ENCODE measurements around the gene CCDC88B.
A peak's percentile ranks its signal among the peaks of the same experiment; 100 is the strongest.
"Not testable (repeated sequence)": the region's sequence is repeated elsewhere in the genome, so short reads cannot be mapped to it uniquely, and the experiment has no call there.

The CCDC88B gene

GRCh38 chr11:64315667-64316526 lies 24.1 kb upstream of the CCDC88B start:
- not testable (repeated sequence) for H3K36me3 Mint-ChIP-seq, H3K27me3 Mint-ChIP-seq, H3K9me3 Mint-ChIP-seq
- H3K27ac Mint-ChIP-seq = peak overlapping the region; percentile 99
- peak overlapping the region; percentile 95 for H3K4me3 Mint-ChIP-seq
- peaks cover 33% of the 10 kb centered on the region for H3K4me1 Mint-ChIP-seq

GRCh38 chr11:64316672-64317324 lies 23.2 kb upstream of the CCDC88B start:
- peak overlapping the region; percentile 99 for H3K27ac Mint-ChIP-seq
- H3K4me1 Mint-ChIP-seq = peaks cover 33% of the 10 kb centered on the region
- H3K4me3 Mint-ChIP-seq = peak overlapping the region; percentile 95
- H3K9me3 Mint-ChIP-seq = no peaks in the 10 kb centered on the region
- H3K27me3 Mint-ChIP-seq = no peaks in the 10 kb centered on the region
- H3K36me3 Mint-ChIP-seq = peaks cover 9% of the 10 kb centered on the region

- Mint-ChIP-seq H3K4me3 (peak within 1 kb of the TSS; percentile 95), H3K36me3 (peaks cover 9% of the 10 kb centered on the region), H3K27ac (peak within 1 kb of the TSS; percentile 99), H3K4me1 (peaks cover 32% of the 10 kb centered on the region), H3K27me3 (no peaks in the 10 kb centered on the region), H3K9me3 (no peaks in the 10 kb centered on the region)
These were observed 22.6 kb upstream of the CCDC88B start, which contains the start of gene TRMT112 for GRCh38 chr11:64317325-64317960. TSS of gene TRMT112 (minus strand) at chr11:64317559. CDS start at chr11:64317526, 33 bp downstream.

- peaks cover 25% of the 10 kb centered on the region for H3K4me1 Mint-ChIP-seq
- no peaks in the 10 kb centered on the region for H3K27me3 Mint-ChIP-seq
- H3K4me3 Mint-ChIP-seq = peak within 1 kb of the TSS; percentile 95
- peaks cover 9% of the 10 kb centered on the region for H3K36me3 Mint-ChIP-seq
- H3K9me3 Mint-ChIP-seq = no peaks in the 10 kb centered on the region
- peak within 1 kb of the TSS; percentile 99 for H3K27ac Mint-ChIP-seq
These were observed 21.8 kb upstream of the CCDC88B start, which contains the start of gene PRDX5 for GRCh38 chr11:64317961-64318765. TSS of gene PRDX5 (plus strand) at chr11:64318121. CDS start at chr11:64318216, 95 bp downstream.

DNA sequence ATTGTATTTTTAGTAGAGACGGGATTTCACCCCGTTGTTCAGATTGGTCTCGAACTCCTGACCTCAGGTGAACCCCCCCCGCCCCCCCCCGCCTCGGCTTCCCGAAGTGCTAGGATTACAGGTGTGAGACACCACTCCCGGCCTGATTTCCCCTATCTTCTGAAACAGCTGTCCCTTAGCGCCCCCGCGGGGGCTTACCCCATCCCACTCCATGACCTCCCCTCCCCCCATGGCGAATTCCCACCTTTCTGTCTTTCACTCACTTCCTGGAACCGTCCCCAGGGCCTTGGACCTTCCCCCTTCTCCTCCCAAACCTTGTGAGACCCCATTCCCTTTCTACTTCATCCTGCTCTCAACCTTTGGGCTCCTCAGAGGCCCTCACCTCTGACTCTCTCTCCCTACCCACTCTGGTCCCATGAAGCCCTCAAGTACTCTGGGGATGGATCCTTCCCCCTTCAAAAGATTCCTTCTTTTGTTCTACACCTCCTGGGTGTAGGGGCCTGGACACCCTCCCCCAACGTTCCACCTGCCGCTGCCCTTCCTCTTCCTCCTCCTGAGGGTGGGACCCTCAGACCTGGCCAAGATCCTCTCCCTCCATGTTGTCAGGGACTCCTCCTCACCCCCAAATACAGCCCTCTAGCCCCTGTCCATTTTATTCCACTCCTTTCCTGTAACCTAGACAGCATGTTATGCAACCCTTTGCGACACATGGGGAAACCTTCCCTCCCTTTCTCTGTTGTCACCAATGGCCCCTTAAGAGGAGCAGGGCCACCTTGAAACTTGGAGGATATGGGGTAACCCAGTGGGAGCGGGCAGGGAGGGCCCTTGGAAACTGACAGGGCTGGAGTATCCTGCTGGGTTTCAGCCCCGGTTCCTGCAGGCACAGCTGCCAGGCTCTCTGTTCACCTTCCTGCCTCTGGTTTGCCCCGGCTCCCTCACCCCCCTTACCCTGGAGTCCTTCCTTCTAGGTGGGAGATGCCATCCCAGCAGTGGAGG lies 20.9 kb upstream of the CCDC88B start:
- no peaks in the 10 kb centered on the region for H3K27me3 Mint-ChIP-seq
- H3K4me3 Mint-ChIP-seq = peak overlapping the region; percentile 95
- H3K27ac Mint-ChIP-seq = peak overlapping the region; percentile 99
- peaks cover 23% of the 10 kb centered on the region for H3K4me1 Mint-ChIP-seq
- H3K36me3 Mint-ChIP-seq = peaks cover 9% of the 10 kb centered on the region
- H3K9me3 Mint-ChIP-seq = no peaks in the 10 kb centered on the region

- H3K27ac Mint-ChIP-seq = no peak overlapping the region
- no peaks in the 10 kb centered on the region for H3K9me3 Mint-ChIP-seq
- H3K36me3 Mint-ChIP-seq = peaks cover 7% of the 10 kb centered on the region
- no peaks in the 10 kb centered on the region for H3K27me3 Mint-ChIP-seq
- peaks cover 20% of the 10 kb centered on the region for H3K4me1 Mint-ChIP-seq
- no peak overlapping the region for H3K4me3 Mint-ChIP-seq
These were observed 19.4 kb upstream of the CCDC88B start for GRCh38 chr11:64320556-64320955.

- Mint-ChIP-seq H3K4me1 (peaks cover 20% of the 10 kb centered on the region), H3K36me3 (peaks cover 7% of the 10 kb centered on the region), H3K27me3 (no peaks in the 10 kb centered on the region), H3K4me3 (no peak overlapping the region), H3K27ac (no peak overlapping the region), H3K9me3 (no peaks in the 10 kb centered on the region)
These were observed 19.0 kb upstream of the CCDC88B start for GRCh38 chr11:64321026-64321425.

GRCh38 chr11:64321533-64321932 lies 18.5 kb upstream of the CCDC88B start:
- Mint-ChIP-seq H3K4me1 (peaks cover 20% of the 10 kb centered on the region), H3K27ac (no peak overlapping the region), H3K9me3 (no peaks in the 10 kb centered on the region), H3K36me3 (peaks cover 4% of the 10 kb centered on the region), H3K4me3 (no peak overlapping the region), H3K27me3 (no peaks in the 10 kb centered on the region)

- H3K27ac Mint-ChIP-seq = no peak overlapping the region
- no peaks in the 10 kb centered on the region for H3K36me3 Mint-ChIP-seq
- H3K4me3 Mint-ChIP-seq = no peak overlapping the region
- H3K9me3 Mint-ChIP-seq = no peaks in the 10 kb centered on the region
- H3K4me1 Mint-ChIP-seq = peaks cover 20% of the 10 kb centered on the region
- no peaks in the 10 kb centered on the region for H3K27me3 Mint-ChIP-seq
These were observed 17.1 kb upstream of the CCDC88B start for GRCh38 chr11:64322925-64323260.

GRCh38 chr11:64323373-64323772 lies 16.6 kb upstream of the CCDC88B start:
- Mint-ChIP-seq H3K9me3 (no peaks in the 10 kb centered on the region), H3K4me3 (no peak overlapping the region), H3K27ac (no peak overlapping the region), H3K27me3 (no peaks in the 10 kb centered on the region), H3K36me3 (no peaks in the 10 kb centered on the region), H3K4me1 (peaks cover 20% of the 10 kb centered on the region)

- not testable (repeated sequence) for H3K9me3 Mint-ChIP-seq, H3K27me3 Mint-ChIP-seq, H3K27ac Mint-ChIP-seq, H3K4me3 Mint-ChIP-seq, H3K36me3 Mint-ChIP-seq
- peaks cover 17% of the 10 kb centered on the region for H3K4me1 Mint-ChIP-seq
These were observed 16.0 kb upstream of the CCDC88B start for GRCh38 chr11:64323984-64324383.

GRCh38 chr11:64324692-64325469 lies 15.1 kb upstream of the CCDC88B start:
- H3K4me1 Mint-ChIP-seq = peaks cover 10% of the 10 kb centered on the region
- no peaks in the 10 kb centered on the region for H3K9me3 Mint-ChIP-seq
- H3K36me3 Mint-ChIP-seq = no peaks in the 10 kb centered on the region
- H3K27me3 Mint-ChIP-seq = no peaks in the 10 kb centered on the region
- no peak overlapping the region for H3K27ac Mint-ChIP-seq
- no peak overlapping the region for H3K4me3 Mint-ChIP-seq

GRCh38 chr11:64327375-64327774 lies 12.6 kb upstream of the CCDC88B start:
- Mint-ChIP-seq H3K27ac (no peak overlapping the region), H3K27me3 (no peaks in the 10 kb centered on the region), H3K9me3 (no peaks in the 10 kb centered on the region), H3K36me3 (no peaks in the 10 kb centered on the region), H3K4me3 (no peak overlapping the region), H3K4me1 (peaks cover 7% of the 10 kb centered on the region)

DNA sequence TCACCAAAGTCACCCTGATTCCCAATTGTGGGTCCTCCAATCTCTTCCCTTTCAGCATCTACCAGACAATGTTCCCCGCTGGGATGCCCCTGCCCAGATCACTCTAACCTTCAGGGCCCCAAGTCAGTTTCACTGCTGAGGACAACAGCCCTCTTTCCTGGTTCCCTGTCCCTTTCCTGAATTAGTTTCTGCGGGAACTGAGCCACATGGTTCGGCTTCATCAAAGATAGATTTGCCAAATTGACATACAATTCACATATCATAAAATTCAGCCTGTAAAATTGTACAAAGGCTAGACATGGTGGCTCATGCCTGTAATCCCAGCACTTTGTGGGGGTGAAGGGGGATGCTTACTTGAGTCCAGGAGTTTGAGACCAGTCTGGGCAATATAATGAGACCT lies 12.0 kb upstream of the CCDC88B start:
- H3K27ac Mint-ChIP-seq = no peak overlapping the region
- H3K9me3 Mint-ChIP-seq = no peaks in the 10 kb centered on the region
- peaks cover 7% of the 10 kb centered on the region for H3K4me1 Mint-ChIP-seq
- no peaks in the 10 kb centered on the region for H3K27me3 Mint-ChIP-seq
- no peak overlapping the region for H3K4me3 Mint-ChIP-seq
- no peaks in the 10 kb centered on the region for H3K36me3 Mint-ChIP-seq
